PC-3 (cell line): ENCODE measurements around the gene FBXO42.

Source experiments
- CTCF ChIP-seq: fragments of 300-600 bp; sonication (generic); conservative IDR thresholded peaks from 2 replicates; pipeline ENCODE4 v1.5.1; 2017; ENCODE audit warnings: antibody characterized with exemption, low read depth, mild to moderate bottlenecking, low read length
- EZH2 ChIP-seq: fragments of 300-600 bp; sonication (generic); IDR thresholded peaks from one replicate; pipeline ENCODE4 v1.6.1; 2017; ENCODE audit warnings: antibody characterized with exemption, mild to moderate bottlenecking, low read length; ENCODE audit not compliant: unreplicated experiment
- EZH2phosphoT487 ChIP-seq: fragments of 300-600 bp; sonication (generic); IDR thresholded peaks from 2 replicates; pipeline ENCODE4 v1.6.1; 2018; ENCODE audit warnings: mild to moderate bottlenecking, antibody characterized with exemption, low read length, borderline replicate concordance

GRCh38 chr1:16246961-16247360, 105.3 kb downstream of the FBXO42 start:
- TF ChIP-seq CTCF = no peak
- TF ChIP-seq EZH2 = no peak
- no peak for TF ChIP-seq EZH2phosphoT487
